Stimulated activated CD8-positive, alpha-beta memory T cell treated with anti-CD3 and anti-CD28 coated beads, Interleukin-15, amount 100 ng/mL, for 1 hour (primary cell): Measurements from ENCODE around the gene DENND10.
"Not testable (repeated sequence)": the region's sequence is repeated elsewhere in the genome, so short reads cannot be mapped to it uniquely, and the experiment has no call there.

Source experiments
- DNase-seq: peaks from one replicate; pipeline ENCODE4 v3.0.0-alpha.2; 2020; ENCODE audit warnings: low read depth

DENND10 gene, protein sequence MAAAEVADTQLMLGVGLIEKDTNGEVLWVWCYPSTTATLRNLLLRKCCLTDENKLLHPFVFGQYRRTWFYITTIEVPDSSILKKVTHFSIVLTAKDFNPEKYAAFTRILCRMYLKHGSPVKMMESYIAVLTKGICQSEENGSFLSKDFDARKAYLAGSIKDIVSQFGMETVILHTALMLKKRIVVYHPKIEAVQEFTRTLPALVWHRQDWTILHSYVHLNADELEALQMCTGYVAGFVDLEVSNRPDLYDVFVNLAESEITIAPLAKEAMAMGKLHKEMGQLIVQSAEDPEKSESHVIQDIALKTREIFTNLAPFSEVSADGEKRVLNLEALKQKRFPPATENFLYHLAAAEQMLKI

DNA sequence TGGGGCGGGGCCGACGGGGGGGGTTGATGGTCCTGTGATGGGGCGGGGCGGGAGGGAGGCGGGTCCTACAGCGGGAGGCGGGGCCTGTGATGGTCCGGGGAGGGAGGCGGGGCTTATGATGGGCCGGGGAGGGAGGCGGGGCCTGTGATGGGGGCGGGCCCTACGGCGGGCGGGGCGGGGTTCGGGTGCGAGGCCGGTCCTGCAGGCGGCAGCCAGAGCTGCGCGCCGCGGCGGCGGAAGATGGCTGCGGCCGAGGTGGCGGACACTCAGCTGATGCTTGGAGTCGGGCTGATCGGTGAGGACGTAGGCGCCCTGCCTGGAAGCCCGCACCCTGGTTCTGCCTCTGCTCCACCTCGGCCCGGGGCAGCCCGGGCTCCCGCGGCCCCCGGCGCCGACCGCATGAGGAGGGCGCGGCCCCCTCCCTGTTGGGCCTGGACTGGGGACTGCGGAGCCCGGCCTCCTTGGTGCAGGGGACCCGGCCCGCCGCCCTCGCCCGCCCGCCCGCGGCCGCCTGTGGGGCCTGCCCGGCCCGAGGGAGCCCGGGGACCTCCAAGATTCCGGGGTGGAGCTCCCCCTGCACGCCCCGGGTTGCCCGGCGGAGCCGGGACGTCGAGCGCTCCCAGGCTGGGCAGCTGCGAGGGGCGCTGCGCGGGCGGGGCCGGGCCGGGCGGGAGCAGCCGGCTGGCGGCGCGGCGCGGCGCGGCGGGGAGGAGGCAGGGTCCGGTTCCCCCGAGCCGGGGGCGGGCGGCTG is at the start of gene DENND10:
Gene DENND10 (plus strand): TSS at position 211 of the 751 bp plus-strand sequence. CDS start 30 bp downstream, at position 241.
- DNase-seq, result peak; percentile 54

DNA sequence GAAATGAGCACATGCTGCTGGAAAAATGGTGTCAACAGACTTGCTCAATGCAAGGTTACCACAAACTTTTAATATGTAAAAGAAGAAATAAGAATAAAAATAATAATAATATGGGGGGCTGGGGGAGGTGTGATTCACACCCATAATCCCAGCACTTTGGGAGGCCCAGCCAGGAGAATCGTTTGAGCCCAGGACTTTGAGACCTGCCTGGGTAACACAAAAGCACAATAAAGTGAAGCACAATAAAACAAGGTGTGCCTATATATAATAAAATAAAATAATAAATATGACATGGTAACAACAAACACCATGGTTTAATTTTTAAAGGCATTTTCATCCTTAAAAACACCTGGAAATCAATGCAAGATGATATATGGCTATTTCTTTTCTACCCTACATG is 48.4 kb upstream of the DENND10 start:
- no peak for DNase-seq

DNA sequence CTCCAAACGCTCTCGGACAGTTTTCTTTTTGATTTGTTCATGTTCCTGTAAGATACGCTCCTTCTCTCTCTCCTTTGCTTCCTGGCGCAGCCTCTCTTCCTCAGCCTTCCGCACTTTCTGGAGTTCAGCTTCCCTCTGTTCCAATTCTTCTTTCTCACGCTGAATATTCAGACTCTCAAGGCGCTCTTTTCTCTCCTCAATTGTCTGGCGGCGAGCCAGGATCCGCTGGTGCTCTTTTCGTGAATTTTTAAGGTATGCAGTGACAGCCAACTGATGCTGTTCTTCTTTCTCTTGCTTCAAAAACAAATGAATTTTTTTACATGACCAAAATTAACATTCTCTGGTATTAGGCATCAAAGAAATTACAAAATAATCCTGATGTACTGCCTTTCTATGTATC is 45.9 kb upstream of the DENND10 start:
- DNase-seq, result no peak

DNA sequence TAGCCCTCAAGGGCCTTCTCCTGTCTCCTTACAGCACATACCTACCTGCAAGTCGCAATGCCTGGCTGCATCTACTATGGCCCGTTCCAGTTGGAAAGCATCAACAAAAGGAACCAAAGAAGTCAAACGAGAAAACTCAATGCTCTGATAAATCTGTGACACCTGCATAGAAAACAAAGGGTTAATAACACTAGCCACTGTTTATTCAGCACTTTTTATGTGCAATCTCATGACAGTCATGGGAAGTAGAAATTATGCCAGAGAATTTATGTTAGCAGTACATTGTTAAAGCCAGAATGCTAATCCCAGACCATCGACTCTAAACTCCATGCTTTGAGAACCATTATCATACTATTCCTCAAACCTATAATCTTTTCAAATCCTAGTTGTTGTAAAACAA is 44.4 kb upstream of the DENND10 start:
- DNase-seq, result no peak

DNA sequence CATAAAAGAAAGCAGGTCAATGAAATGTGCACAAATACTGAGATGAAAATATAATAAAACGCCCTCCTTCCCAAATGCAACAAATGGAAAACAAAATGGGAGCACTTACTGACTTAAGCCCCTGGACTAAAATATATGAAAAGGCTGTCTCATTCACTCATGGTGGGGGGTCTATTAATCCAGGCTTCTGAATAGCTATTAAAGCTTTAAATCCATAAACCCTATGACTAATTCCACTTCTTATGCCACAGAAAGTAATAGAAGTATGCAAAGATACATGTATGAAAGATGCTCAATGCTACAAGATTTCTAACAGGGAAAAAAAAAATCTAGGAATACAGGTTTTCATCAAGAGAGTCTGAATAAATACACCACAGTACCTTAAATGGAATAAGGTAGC is 43.8 kb upstream of the DENND10 start:
- no peak for DNase-seq

DNA sequence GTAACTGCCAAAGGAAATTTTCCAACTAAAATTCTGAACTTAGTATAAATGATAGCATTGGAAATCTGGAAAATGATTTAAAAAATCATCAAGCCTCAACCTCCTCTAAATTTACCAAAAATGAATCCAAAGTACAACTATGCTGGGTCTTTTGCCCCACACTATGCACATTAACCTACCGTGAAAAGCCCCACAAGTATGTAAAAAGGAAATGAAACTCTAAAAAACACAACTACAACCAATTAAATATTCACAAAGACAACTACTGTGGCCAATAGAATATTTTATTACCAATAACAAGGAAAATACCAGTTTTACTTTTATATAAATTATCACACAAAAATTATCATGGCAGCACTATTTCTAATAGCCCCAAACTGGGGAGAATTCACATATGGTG is 42.6 kb upstream of the DENND10 start:
- DNase-seq, result no peak

DNA sequence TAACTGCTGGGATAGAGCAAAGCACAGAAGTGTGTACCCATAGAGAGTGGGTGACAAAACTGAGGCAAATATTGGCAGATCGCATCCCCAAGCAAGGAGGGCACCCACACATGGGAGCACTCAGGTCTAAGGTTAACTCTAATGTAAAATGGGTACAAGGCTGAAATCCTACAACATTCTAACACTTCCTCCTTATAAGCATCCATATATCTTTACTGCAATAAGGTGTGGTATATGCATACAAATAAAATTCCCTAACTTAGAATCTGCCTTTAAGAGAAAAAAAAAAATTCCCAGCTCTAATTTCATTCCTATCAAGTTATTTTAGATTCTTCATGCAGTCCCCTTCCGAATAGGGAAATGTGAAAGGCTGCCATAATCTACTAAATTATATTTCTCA is 42.0 kb upstream of the DENND10 start:
- DNase-seq, result no peak

DNA sequence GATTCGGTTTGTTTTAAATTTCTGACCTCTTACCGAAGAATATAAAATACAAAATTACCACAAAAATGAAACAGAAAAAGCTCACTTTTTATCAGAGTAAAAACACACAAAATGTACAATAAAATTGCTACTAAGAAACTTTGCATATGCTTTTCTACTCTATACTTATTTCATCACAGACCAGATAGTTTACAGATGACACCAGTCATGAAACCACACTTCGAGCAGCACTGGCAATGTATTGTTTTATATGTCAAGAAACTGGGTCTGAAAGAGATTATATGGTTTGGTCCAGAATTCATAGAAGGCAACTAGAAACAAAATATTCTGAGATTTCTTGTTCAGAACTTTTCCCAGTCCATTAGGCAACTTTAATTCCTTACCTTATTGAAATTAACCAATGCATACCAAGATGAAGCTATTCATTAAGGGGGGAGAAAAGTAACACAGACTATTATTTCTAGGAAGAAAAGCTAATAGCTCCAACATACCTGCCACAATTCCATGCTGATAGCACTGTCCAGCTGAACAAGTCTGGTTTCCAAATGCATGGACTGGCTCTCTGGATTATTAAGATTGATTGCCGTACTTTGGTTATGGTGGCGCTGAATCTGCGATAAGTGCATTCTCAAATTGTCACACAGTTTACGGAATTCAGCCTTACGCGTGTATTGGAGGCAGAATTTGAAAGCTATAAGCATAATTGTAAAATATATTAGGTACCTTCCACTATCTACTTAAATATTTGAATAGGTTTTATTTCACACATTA is 33.3 kb upstream of the DENND10 start:
- DNase-seq, result no peak

DNA sequence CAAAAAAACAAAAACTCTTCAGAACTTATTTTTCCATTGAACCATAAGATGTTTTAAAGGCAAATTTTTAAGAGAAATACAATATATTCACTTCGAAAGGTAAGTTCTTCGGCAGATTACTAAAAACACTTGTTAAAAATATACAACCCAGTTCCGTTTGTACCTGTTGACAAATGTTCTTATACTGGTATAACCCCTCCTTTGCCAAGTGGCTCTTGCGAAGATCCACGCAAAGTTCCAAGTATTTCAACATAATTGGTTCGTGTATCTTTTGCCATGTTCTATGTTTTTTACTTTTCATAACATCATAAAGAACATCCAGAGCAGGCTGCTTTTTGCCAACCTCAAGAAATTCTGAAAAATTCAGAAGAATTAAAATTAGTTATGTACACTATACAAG is 30.3 kb upstream of the DENND10 start:
- DNase-seq, result no peak

DNA sequence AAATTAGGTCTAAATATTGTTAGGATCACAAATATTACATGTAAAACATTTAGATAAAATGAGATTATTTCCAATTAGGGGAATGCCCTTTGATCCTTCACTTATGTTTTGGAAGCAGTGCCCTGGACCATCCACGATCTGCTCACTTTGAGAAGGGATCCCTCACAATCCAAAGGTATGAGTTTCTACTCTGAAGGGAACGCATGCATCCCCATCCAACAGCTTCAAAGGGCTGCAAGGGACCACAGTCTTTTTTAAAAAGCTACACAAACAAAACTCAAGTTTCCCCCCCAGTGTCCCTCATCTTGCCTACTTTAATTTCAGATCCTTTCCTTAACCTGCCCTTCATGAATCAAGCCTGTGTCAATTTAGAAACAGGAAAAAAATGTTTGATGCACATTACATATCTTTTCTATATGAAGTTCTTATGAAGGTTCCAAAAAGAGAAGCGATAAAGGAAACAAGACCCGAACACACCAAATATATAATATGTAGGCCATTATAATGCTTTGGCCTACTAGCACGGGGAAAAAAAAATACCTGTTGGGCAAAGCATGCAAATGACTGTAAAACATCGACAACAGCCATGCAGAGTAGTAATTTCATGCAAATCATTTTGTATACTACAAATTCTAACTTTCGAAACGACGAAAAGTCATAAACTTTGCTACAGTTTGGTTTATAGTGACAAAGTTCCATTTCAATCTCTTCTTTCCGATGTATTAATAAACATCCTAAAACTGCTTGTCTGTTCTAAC is 25.3 kb upstream of the DENND10 start:
- DNase-seq, result no peak

DNA sequence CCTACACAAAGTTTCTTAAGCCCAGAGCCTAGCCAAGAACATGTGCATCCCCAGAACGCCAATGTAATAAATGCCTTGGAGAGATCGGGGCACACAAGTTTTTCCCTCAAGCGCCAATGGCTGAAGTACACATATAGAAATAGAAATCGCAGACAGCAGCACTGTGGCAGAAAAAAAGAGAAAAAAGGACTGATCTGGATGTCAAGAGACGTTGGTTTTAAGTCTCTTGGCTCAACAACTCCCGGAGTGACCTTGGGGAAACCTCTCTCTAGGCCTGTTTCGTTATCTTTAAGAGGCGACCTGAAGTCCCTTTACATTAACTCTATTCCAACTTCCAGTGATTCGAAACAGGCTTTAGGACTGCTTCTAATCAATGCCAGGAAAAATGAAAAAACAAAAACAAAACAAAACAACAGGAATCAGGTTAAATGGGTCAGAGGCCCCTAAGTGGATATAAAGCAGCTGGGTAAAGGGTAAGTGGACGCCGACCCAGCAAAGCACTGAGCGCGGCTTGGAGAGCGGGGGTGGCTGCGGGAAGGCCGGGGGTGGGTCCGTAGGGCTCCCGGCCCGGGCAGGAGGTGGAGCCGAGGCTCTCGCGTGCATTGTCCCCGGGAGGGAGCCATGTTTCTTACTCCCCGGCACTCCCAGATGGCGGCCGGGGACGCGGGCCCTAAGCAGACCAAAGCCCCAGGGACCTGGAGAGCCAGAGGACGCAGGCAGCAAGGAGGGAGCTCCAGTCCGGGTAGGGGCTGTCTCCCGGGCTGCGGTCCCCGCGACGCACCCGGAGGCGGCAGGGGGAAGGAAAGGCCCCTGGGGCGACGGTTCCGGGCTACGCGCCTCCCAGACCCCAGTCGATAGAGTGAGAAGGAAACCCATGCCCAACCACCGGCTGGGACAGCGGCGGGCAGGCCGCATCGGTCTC is 24.1 kb upstream of the DENND10 start:
- peak; percentile 35 for DNase-seq

DNA sequence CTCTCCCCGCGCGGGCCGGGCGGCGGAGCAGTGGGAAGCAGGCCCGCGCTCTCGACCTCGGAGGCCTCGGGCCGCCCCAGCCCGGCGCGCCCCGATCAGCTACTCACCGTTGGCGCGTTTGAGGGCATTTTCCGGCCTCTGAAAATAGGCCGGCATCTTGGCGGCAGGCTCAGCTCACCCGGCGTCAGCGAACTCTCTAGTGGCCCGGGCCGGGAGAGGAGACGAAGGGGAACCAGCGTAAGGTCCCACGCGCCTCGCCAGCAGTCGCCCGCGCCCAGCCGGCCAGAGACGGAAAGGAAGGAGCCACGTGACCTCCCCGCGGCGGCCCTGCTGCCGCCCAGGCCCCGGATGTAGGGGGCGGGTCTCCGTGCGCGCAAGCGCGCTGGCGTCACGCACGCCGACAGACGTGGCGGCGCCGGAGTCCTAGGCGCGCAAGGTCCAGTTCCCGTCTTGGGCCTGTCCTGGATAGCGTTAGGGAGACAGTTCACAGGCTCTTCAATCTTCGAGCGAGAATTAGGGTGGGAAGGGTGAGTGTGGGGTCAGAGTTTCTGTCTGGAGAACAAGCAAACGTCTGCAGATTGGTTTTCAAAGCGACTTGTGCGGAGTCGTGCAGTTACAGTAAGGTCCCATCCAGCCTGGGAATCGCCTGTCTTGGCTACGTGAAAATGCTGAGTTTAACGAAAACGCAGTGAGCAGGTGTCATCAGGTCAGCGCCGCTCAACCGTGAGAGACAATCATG is 23.2 kb upstream of the DENND10 start, which contains the start of gene EIF3A:
Gene EIF3A (minus strand): TSS at position 297 of the 739 bp plus-strand sequence. CDS start 141 bp downstream, at position 156.
- DNase-seq, result peak; percentile 78

DNA sequence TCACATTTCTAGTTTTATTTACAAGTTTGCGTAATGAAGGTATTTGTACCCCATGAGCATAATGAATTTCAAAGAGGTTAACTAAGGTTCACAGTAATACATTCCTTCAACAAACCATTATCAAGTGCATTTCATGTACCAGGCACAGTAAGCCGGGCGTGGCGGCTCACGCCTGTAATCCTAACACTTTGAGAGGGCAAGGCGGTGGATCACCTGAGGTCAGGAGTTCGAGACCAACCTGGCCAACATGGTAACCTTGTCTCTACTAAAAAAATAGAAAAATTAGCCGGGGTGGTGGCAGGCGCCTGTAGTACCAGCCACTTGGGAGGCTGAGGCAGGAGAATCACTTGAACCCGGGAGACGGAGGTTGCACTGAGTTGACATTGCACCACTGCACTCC is 19.0 kb upstream of the DENND10 start:
- no peak for DNase-seq

DNA sequence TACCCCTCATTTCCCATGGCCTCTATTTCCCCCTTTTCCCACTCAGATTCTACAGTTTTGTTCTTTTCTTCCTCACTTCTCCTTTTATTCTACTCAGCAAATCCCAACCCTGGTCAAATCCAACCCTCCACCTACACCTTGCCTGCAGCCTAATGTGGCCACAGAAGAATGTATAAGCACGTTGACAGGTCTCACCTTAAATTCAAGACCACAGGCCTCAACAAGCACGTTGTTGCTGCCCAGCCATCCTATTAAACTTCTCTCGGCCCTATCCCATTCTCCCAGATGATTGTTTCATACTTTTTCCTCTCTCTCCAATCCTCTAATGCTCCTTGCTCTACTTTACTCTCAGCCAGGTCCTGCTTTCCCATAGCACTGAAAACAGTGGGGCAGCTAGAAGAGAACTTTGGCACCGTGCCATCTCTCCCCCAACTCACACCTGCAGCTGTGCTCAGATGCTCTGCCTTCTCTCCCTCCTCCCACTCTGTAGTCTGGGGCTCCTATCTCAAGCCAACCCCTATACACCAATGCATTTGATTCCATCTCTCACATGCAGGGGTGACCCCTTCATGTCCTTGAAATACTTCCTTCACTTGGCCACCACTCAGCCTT is 16.5 kb upstream of the DENND10 start:
- DNase-seq, result no peak

DNA sequence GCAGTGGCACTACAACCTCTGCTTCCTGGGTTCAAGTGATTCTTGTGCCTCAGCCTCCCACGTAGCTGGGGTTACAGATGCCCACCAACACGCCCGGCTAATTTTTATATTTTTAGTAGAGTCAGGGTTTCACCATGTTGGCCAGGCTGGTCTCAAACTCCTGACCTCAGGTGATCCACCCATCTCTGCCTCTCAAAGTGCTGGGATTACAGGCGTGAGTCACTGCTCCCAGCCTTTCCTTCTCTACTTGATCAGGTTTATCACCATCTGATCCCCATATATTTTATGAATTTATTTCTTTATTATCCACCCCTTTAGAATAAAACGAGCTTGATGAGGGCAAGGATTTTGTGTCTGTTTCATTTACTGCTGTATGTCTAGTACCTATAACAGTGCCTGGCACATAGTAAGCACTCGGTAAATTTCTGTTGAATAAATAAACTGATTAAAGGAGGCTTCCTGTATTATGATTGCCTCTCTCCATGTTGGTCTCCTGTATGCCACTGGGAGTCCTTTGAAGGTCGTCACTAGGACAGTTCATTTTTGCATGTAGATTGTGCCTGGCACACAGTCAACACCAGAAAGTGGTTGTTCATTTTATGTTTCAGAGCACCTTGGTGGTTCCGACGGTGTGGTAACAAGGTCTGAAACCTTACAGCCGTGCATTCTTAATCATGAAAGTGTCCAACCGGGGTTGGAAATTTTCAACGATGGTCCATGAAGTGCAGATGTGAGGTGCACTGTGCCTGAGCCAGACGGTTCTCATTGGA is 13.7 kb upstream of the DENND10 start:
- DNase-seq, result no peak

DNA sequence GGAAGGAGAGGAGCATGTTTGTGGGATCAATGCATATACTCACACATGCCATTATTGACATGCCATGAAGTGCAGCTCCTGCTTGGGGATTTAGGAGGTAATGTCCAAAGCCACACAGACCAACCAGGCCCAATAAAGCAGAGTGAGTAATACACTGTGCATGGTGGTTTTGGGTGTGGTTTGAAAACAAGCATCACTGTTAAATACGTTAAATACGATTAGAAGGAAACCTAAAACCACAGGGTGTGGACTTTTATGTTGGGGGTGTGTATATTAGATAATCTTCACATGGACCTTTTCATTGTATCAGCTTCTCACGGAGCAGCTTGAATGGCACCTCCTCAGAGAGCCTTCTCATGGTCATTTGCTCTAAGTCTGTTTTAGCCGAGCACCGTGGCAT is 12.9 kb upstream of the DENND10 start:
- DNase-seq, result no peak

DNA sequence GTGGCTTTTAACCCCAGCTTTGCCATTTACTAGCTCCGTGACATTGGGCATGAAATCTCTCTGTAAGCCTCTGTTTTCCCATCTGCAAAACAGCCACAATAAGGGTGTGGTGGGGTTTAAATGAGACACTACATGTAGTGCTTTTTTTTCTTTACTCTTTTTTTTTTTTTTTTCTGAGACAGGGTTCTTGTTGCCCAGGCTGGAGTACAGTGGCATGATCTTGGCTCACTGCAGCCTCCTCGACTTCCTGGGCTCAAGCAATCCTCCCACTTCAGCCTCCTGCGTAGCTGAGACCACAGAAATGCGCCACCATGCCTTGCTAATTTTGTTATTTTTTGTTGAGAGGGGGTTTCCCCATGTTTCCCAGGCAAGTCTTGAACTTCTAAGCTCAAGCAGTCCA is 8.3 kb upstream of the DENND10 start:
- DNase-seq, result no peak

DNA sequence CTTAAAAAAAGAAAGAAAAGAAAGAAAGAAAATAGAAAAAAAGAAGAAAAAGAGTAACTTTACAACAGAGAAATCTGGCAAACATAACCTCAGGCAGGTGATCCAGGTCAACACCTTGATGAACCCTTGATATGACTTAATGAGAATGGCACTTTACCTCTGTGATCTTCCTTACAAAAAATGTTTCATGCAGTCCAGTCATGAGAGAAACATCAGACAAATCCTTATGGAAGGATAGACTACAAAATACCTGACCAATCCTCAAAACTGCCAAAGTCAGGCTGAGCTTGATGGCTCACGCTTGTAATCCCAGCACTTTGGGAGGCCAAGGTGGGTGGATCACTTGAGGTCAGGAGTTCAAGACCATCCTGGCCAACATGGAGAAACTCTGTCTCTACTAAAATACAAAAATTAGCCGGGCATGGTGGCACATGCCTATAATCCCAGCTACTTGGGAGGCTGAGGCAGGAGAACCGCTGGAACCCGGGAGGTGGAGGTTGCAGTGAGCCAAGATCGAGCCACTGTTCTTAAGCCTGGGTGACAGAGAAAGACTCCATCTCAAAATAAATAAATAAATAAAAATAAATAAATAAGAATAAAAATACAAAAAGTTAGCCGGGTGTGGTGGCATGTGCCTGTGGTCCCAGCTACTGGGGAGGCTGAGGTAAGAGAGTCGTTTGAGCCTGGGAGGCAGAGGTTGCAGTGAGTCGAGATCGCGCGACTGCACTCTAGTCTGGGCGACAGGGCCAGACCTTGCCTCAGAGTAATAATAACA is 7.1 kb upstream of the DENND10 start:
- not testable (repeated sequence) for DNase-seq
